Posterior vena cava (tissue), 2 donors: Measurements from ENCODE around the gene MACROD1. TPM values are rescaled to one million over a fixed set of nuclear protein-coding genes. Genes with fewer than 3 reads are reported as not detected.

Source experiments
- DNase-seq: peaks from one replicate; pipeline ENCODE4 v3.0.0-alpha.2; 2020; ENCODE audit warnings: low spot score
- intact Hi-C, 2 donors: fragments of 100-400 bp; cut with DNase I; formaldehyde crosslinking; loops; one replicate each; pipeline versions ENCODE4 v1.14.1 to v1.14.2; 2022 to 2023
- total RNA-seq, 2 donors: library from RNA; stranded (reverse); fragmentation: NEBNext Ultra II Directional; extraction: Animal tissue kit (Norgen Biotek cat#: 25700); gene quantifications; one replicate each; pipeline ENCODE4 v1.2.1, GENCODE V29; 2021
- donor health status: DM: yes; HTN: yes; CAD: no.
- donor health status: DM: yes; HTN: yes; CAD: no.

Gene MACROD1
- total RNA-seq, 2 donors from 2014 or later: 15.9 to 16.8 TPM

DNA sequence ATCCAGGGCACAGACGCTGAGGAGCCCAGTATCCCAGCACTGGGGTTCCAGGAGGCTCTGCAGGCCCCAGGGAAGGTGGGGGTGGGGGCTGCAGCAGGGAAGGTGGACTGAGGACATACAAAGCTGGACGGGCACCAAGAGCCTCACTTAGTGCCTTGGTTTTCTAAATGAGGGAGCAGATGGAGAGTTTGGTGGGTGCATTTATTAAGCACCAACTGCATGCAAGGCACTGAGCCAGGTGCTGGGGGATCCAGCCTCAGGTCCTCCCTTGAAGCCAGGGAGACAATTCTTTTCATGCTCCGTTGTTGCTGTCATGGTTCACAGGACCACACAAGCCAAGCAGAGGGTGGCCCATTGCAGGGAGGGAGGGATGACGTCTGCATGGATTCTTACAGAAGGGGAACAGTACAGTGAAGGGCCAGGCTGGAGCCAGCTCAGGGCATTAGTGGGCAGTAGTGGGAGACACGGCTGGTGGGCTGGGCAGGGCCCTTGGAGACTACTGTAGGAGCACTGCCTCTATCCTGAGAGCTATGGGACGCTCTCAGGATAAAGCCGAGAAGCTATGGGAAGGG lies 65.0 kb downstream of the MACROD1 start:
- no peak for DNase-seq
- intact Hi-C loops: no loop called here

DNA sequence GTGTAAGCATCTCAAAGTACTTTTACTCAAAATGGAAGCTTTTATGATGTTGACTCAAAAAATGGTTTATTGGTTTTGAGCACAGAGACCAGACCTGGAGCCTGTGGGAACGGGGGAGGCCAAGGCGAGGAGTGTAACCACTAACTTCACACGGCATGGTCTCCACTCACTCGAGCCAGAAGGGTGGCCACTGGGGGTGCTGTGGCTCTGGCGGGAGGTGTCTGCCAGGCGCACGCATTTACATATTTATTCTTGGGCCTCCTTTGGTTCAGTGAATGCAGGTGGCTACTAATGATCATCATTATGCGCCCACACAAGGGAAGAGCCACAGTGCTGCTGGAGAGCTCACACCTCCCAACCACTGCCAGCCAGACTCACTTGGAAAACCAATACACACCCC lies 65.6 kb downstream of the MACROD1 start:
- no peak for DNase-seq
- intact Hi-C loops: no loop called here

DNA sequence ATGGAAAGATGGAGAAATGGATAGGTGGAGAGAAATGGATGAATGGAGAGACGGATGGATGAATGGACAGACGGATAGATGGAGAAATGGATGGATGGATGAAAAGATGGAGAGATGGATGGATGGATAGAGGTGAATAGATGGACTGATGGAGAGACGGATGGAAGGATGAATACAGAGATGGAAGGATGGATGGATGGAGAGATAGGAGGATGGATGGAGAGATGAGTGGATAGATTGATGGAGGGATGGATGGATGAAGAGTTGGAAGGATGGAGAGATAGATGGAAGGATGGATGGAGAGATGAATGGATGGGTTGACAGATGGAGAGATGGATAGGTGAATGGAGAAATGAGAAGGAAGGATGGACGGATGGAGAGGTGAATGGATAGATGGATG lies 66.5 kb downstream of the MACROD1 start:
- intact Hi-C loops: no loop called here
- DNase-seq: no peak

GRCh38 chr11:64098318-64098831 lies 67.5 kb downstream of the MACROD1 start:
- intact Hi-C loops: no loop called here
- DNase-seq: no peak

DNA sequence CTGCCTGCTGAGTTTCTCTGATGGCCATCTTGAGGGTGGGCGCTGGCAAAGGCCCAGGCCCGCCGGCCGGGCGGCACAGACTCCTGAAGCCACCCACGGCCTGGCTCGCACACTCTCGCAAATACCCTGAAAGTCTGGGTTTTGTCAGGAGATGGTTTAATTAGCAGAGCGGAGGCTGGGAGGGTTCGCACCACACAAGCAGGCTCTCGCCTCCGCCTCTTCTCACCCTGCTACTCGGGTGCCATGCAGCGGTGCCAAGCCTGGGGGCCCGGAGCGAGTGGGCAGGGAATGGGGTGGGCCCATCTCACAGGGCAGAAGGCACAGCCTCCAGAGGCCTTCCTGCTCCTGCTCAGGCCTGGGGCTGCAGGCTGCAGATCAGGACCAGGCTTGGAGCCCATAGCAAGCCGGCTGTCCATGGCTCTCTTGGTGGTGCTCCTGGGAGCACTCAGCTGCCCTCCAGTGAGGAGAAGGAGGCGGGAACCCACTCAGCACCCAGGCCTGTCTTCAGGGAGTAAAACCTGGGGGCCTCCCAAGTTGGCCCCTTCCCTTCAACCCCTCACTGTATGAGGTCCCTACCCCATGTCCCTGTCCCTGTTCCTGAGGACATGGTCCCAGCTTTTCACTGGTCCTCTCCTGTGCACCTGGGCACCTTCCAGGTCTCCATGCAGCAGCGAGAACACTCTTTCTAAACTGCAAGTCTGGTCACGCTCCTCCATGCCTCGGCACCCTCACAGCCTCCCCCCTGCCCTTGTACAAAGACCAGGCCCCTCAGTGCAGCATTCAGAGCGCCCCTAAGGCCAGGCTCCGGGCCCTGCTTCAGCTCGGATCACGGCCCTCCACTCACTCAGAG lies 68.2 kb downstream of the MACROD1 start:
- no peak for DNase-seq
- intact Hi-C loops: no loop called here

- no peak for DNase-seq
- intact Hi-C loops: no loop called here
Observed at GRCh38 chr11:64096835-64097234, 69.1 kb downstream of the MACROD1 start.

DNA sequence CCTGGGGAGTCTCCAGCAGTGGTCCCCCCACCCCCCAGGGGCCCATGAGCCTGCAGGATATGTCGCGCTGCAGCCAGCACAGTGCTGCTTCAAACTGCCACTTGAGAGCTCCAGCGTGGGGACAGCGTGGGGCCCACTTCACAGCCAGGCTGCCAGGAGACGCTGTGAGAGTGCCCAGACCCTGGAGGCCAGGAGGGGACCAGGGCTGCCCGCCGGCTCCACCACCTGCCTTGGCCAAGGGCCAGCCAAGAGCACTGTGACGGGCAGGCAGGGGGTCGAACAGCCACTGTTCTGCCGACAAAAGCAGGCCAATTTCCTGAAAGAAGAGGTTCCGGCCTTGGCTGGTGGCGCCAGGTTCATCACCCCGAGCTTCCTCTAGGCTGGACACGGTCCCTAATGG lies 70.0 kb downstream of the MACROD1 start:
- intact Hi-C loops: no loop called here
- no peak for DNase-seq

DNA sequence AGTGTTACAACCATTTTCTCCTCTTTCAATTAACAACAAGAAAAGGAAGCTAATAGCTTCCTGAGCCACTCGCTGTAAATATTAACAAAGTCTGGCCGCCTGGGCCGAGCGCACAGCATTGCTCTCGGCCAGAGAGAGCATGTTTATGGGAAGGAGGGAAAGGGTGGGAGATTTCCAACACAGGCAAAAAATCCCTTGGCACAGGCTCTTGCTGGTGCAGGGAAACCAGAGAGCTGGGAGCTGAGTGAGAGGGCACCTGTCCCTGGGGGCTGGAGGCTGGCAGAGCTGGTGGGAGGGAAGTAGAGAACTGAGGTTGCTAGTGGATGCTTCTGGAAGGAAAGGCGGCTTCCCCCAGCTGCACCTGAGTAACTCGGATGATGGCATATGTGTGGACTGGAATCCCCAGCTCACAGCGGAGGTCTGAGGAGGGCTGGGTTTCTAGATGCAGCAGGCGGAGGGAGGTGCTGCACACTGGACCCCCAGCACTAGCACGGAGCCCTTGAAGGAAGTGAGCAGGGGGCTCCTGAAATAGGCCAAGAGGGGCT lies 70.6 kb downstream of the MACROD1 start:
- DNase-seq: no peak
- intact Hi-C loops: no loop called here

DNA sequence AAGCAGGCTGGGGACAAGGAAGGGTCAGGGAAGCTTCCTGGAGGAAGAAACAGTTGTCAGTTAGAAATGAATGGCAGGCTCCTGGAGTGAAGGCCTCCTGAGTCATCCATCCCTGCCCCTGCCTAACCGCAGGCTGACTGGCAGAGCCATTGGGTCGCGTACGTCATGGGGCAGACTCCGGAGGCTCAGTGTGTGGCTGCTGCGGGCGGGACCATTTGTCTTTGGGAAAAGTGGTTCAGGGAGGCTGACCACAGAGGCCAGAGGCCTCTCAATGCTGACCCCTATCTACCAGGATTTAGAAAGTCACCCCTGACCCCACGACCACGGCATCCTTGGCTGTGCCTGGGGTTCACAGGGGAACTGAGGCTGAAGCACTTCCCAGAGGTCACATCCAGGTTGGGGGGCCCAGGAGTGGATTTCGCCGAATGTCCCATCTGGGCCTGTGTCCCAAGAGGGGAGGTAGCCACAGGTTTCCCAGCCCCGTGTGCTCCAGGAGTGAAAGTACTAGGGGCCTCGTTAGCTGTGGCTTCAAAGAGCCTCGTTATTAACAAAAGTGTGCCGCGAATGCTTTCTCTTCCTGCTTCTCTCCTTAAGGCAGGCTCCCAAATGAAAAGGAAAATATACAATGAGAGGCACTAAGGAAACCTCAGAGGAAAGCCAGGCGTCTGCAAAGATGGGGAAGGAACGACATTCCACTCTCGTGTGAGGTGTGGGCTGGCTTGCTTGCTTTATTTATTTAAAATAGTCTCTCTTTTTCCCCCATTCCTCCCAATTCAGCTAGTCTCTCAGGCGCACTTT lies 71.3 kb downstream of the MACROD1 start:
- no peak for DNase-seq
- intact Hi-C loops: no loop called here

DNA sequence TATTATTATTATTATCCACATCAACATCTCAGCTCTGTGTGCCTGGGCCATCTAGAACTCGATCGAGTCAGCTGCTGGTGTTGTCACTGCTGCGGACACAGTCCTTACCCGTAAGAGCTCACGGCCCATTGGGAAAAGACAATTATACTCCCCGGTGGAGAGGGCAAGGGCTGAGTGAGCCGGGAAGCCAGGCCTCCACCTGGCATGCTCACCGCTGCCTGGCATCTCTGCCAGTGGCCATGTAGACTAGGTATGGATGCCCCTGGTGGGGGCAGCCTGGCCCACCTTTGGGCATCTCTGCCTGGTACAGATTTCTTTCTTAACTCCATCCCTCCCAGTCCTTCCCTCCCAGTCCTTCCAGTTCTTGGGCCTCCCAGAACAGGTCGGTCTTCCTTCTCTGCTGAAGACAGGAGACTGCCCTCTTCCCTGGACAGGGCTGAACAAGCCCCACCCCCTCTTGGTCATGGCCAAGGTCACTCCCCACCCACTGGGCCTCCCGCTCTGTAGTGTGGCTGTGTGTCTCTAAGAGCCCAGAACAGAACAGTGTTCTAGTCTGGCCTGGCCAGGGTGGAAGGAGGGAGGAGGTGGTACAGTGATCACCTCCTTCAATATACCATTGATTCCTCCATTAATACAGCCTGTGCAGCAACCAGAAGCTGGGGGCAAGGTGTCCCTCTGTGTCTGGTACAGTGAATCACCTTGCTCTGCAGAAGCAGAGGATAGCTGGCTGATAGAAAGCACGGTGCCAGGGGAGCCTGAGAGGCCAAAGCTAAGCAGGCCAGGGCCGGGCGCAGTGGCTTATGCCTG lies 72.5 kb downstream of the MACROD1 start:
- no peak for DNase-seq
- intact Hi-C loops: no loop called here

GRCh38 chr11:64092761-64093136 lies 73.2 kb downstream of the MACROD1 start:
- intact Hi-C loops: no loop called here
- DNase-seq: no peak

DNA sequence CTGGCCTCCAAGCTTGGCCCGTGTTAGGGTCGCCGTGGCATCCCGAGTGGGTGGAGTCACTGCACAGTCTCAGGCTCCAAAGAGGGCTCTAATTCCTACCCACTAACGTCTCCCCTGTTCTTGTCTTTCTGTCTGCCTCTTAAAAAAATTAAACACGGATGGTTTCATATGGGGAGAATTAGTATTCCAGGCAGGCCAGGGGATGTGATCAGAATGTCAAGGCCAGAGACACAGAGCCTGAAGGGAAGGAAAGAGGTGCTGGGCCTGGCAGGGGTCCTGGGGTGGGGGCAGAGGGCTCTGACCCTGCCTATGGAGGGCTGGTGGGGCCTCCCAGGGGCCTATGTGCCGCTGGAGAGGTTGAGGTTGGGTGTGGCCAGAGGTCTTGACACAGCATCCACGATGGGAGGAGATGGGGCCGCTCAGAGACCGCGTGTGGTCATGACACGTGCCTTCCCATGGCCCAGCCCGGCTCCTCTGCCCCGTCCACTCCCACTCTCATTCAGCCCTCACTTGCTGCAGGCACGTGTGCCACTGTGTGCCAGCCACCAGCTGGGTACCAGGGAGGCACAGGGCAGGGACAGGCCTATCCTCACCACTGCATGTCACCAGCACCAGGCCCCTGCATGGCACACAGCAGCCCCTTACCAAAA lies 73.7 kb downstream of the MACROD1 start:
- DNase-seq: no peak
- intact Hi-C loops: no loop called here

GRCh38 chr11:64090806-64091516 lies 75.0 kb downstream of the MACROD1 start:
- intact Hi-C loops: no loop called here
- no peak for DNase-seq

GRCh38 chr11:64089915-64090805 lies 75.8 kb downstream of the MACROD1 start:
- intact Hi-C loops: loop anchor here in 1 of 2 donors (5.0 kb wide), 1 partner anchor 1243 kb away; no protein-coding TSS in a partner anchor

DNA sequence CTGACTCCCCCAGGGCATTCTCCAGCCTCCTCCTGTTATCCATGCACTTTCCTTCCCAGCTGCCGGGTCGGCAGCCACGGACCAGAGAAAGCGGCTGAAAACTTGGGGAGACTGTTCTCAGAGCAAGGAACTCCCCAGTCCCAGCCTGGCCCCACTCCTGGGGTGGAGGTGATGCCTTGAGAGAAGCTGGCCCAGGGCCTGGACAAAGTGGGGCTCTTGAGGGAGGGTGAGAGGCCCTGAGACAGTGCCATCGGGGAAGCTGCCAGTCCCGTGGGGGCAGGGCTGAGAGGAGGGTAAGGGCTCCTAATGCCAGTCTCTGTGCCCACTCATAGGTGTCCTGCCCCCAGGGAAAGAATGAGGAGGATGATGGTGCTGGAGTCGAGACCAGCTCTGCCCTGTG lies 76.4 kb downstream of the MACROD1 start:
- DNase-seq: no peak
- intact Hi-C loops: loop anchor here in 1 of 2 donors (5.0 kb wide), 1 partner anchor 1242 kb away; no protein-coding TSS in a partner anchor

More at GRCh38 chr11:64089915-64090805, 75.8 kb downstream of the MACROD1 start:
- no peak for DNase-seq

DNA sequence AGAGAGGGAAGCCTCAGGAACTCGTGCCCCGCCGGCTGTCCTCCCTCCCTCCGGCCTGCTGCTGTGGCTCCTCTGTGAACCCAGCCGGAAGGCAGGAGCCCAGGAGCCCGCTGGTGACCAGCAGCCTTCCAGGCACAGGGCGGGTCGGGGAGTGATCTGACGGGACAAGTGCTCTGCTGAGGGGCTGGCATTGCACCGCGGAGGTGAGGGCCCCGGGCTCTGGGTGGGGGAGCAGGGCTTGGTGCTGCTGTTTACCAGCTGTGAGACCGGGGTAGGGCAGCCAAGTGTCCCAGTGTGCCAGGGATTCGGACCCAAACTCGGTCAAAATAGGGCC lies 76.9 kb downstream of the MACROD1 start:
- no peak for DNase-seq
- intact Hi-C loops: loop anchor here in 1 of 2 donors (5.0 kb wide), 1 partner anchor 1242 kb away; no protein-coding TSS in a partner anchor
